NCI-H146 treated with DMSO at 0.1 percent for 48 hours (cell line): Measurements from ENCODE around the gene PTGES2.

Experiments used
- DNase-seq: peaks from one replicate; lab custom pipeline; 2025; ENCODE audit not compliant: unreplicated experiment; lab: John Stamatoyannopoulos, UW

The PTGES2 gene

DNA sequence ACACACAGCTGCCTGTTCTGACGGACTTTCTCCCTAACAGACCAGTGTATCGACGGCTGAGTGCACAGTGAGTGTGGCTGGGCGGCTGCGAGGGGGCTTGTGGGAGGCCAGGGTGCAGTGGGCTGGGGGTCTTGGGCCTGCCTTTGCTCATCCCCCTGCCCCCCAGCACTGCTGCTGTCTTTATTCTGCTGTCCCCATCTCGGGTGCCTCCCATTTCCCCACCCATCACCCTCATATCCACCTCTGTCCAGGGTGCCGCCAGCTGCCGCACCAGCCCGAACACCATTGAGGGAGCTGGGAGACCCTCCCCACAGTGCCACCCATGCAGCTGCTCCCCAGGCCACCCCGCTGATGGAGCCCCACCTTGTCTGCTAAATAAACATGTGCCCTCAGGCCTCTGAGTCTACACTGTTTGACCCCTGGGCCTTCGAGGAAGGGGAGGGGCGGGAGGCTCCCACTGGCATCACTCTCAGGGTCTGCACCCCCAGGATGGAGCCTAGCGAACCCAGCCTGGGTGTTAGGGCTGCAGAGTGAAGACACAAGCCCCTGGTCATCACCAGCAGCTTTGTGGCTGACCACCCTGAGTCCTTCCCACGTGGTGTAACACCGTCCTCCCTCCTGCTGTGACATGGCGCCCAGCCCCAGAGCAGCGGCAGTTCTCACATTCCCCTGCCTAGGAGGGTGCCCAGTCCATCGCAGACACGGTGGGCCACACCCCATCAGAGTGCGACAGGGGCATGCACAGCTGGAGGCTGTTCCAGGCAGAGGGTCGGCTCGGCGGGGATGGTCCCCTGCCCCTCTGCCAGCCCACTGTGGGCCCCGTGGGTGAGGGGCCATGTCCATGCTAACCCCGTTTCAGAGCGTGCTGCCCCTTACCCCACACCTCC is 25.8 kb upstream of the PTGES2 start:
- DNase-seq = no peak

GRCh38 chr9:128152133-128153059 is 24.9 kb upstream of the PTGES2 start:
- no peak for DNase-seq

DNA sequence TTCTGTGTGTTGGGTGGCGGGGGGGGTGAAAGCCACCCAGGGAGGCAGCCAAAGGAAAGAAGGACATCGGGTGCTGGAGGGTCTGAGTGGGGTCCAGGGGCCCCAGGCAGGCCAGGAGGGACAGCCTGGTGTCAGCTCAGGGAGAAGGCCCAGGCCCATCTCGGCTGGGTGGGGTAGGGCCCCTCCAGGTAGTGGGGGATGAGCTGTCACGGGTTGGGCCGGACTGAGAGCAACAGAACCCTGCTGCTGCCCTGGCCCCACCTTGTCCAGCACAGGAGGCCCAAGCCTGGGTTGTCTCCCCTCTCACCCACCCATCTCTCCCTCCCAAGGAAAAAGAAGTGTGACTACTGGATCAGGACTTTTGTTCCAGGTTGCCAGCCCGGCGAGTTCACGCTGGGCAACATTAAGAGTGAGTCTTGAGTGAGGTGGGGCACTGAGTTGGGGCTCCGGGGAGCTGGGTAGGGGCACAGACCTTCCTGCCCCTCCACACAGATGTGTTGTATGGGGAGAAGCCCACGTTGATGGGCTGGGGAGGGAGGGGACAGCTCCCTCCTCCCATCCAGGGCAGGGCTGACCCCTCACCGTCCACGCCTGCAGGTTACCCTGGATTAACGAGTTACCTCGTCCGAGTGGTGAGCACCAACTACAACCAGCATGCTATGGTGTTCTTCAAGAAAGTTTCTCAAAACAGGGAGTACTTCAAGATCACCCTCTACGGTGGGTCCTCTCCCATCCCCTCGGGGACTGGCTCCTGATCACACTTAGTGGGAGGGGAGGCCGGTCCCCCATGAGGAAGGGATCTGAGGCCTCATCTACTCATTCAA is 24.0 kb upstream of the PTGES2 start:
- no peak for DNase-seq

GRCh38 chr9:128150594-128151308 is 23.2 kb upstream of the PTGES2 start:
- DNase-seq = no peak

DNA sequence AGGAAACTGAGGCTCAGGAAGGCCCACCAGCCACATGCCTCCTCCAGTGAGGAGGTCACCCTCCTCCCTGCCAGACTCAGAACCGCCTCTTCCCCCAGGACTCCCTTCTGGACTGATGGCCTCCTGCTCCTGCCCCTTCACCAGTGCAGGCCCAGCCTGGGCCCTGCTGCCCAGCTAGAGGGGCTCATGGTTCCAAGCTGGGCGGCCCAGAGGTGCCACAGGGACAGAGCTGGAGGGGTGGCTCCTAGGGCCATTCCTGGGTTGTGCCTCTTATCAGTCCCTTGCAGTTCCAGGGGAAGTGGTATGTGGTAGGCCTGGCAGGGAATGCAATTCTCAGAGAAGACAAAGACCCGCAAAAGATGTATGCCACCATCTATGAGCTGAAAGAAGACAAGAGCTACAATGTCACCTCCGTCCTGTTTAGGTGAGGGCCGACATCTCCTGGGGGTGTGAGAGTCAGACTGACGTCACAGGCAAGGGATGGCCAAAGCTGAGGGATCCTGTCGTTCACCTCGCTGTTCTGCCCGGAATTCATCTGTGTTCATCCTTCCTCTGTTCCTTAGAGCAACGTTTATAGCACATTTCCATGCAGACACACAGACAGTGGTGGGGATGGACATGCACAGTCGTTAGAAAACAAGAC is 22.5 kb upstream of the PTGES2 start:
- no peak for DNase-seq

- DNase-seq = no peak
These were observed 21.6 kb upstream of the PTGES2 start, which contains the start of gene LCN2 for GRCh38 chr9:128149001-128149701. Gene LCN2 (plus strand): TSS chr9:128149453. CDS start chr9:128149526, 73 bp downstream.

DNA sequence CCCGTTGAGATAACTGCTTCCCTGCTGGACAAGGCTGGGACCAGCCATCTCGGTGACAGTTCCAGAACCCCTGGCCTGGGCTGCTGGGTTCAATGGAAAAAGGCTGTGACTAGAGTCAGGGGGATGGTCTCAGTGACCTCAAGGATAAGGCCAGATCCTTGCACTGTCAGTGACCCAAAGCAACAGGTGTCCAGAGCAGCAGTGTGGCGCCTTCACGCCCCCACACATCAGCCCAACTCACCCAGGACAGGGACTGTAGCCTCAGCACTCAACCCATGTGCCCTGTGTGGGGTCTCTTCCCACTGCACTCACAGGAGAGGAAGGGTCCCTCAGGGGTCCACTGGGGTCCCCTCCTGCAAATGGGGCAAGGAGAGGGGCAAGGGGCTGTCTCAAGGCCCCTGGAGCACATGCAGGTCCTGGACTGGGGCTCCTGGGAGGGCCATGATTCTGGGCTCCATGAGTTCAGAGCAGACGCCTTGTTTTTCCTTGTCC is 21.0 kb upstream of the PTGES2 start:
- no peak for DNase-seq

GRCh38 chr9:128146591-128147120 is 19.1 kb upstream of the PTGES2 start:
- DNase-seq = no peak

DNA sequence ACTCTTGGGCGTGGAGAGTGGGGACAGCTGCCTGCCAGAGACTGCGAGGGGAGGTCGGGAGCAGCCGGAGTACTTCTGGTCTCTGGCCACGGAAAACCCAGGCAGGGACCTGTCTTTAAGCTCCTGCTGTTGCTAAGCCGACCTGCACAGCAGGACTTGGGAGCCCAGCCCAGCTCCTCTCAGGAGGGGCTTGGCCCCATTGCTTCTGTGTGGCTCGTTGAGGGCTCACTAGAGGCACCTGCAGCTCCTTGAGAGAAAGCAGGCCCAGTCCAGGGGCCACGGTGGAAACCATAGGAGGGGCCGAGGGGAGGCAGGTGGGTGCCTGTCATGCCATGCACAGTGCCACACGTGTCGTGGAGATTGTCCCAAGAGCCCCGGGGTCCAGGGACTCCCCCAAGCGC is 18.4 kb upstream of the PTGES2 start:
- DNase-seq = no peak

- no peak for DNase-seq
These were observed 18.0 kb upstream of the PTGES2 start for GRCh38 chr9:128145536-128145935.

DNA sequence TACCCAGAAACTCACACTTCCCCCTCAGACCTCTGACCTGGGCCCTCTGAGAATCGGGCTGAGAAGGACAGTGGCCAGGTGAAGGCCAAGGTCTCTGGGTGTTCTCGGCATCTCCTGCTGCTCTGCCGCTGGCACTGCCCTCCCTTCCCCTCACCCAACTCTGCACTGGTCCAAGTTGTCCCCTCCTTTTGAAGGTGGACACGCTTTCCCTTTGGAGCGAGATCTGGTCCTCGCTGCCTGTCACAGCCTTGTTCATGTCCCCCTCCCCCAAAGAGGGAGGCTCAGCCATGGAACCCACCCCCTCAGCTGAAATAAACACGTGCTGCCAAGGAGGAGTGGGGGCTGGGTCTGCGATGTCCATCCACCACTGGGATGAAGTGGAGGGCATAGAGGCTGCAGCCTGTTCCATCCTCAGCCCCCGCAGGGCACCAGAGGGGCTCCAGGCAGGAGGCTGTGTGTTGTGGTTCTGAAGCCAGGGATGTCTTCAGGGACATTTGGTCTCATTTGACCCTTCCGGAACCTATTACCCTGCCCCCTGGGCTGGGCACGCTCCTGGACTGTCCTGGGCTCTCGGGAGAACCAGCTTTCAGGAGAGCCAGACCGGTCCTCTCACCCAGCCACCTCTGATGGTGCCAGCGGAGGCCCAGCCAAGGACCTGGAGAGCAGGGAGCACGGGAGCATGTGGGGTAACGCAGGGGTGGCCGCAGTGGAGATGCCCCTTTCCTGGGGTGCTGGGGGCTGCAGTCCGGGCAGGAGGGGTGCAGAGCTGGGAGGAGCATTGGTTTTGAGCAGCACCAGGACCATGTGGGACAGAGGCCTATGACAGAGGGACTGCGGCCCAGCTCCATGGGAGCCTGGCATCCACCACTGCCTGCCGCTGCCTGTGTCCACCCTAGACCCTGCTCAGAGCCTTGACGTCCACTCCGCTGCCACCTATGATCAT is 17.0 kb upstream of the PTGES2 start:
- no peak for DNase-seq

DNA sequence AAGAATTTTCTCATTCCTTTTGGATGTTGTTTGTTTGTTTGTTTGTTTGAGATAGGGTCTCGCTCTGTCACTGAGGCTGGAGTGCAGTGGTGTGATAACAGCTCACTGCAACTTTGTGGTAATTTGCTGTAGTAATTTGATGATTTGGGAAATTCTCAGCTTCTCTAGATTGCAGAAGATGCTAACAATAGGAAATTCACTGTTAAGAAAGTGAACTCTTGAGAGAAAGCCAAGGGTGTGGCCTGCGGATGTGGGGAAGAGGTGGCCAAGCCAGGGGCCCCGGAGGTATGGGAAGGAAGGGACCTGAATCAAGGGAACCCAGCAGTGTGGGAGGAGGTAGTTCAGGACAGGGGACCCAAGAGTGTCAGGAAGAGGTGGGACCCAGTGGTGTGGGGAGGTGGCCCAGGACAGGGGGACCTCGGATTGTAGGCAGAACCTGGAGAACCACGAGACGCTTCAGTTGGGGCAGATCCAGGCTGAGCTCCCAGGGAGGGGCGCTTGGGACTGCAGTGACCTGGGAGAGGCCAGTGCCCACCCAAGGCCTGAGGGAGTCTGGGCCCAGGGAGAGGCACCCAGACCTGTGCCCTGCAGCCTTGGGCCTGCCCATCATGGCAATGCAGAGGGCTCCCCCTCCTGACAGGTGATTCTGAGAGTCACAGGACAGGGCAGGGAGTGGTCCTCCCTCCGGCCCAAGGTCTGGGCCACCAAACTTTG is 16.2 kb upstream of the PTGES2 start:
- no peak for DNase-seq

DNA sequence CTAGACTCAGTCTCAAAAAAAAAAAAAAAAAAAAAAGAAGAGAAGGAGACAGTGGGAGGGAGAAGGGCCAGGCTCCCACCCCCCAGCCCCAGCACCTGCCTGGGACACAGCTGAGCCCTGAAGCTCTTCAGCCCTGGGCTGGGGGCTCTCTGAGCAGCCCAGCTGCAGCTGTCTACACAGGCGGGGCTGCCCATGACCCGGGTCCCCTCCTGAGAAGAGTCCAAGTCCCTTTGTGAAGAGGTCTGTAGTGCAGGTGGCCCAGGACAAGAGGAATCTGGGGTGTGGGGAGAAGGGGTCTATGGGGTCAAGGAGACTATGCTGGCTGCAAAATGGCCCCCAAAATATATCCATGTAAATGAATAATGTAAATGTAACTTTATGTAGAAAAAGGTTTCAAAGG is 15.1 kb upstream of the PTGES2 start:
- no peak for DNase-seq

GRCh38 chr9:128142061-128142460 is 14.5 kb upstream of the PTGES2 start:
- DNase-seq = no peak

DNA sequence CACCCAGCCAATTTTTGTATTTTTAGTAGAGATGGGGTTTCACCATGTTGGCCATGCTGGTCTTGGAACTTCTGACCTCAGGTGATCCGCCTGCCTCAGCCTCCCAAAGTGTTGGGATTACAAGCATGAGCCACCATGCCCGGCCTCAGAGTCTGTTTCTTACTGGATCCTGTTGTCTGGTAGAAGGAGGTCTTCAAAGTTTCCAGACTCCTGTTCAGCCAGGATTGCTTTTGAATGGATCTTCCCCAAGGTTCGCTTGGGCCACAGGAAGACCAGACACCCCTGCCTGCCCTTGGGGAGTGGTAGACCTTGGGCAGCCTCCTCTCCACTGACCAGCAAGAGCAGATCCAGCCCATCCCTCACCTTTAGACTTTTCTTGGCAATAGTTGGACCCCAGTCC is 14.1 kb upstream of the PTGES2 start:
- no peak for DNase-seq

GRCh38 chr9:128139621-128140020 is 12.1 kb upstream of the PTGES2 start:
- DNase-seq = no peak

- DNase-seq = no peak
These were observed 10.5 kb upstream of the PTGES2 start for GRCh38 chr9:128138001-128138400.
